GM23338 (cell line): ENCODE measurements around the gene VPS45. TPM values are rescaled to one million over a fixed set of nuclear protein-coding genes. Genes with fewer than 3 reads are reported as not detected.

Experiments
- ATAC-seq: fragments of 200-7000 bp; cut with Tn5 transposase; 3 replicates; pipeline ENCODE4 v1.9.1; 2020
- DNase-seq: peaks from one replicate; pipeline ENCODE4 v3.0.0-alpha.2; 2015; ENCODE audit warnings: low spot score
- H2AFZ ChIP-seq: fragments of 200-600 bp; sonication (generic); 2 replicates; pipeline ENCODE4 v1.8.0; 2016; ENCODE audit warnings: antibody characterized with exemption, mild to moderate bottlenecking, moderate library complexity
- H3F3A ChIP-seq: fragments of 200-600 bp; sonication (generic); replicated peaks from 2 replicates; pipeline ENCODE4 v1.8.0; 2017; ENCODE audit warnings: antibody characterized with exemption, mixed run types, low read depth
- H3K27ac ChIP-seq: fragments of 200-600 bp; sonication (generic); 2 replicates; pipeline ENCODE4 v1.6.1; 2016; ENCODE audit warnings: low read depth
- H3K27me3 ChIP-seq: fragments of 200-600 bp; sonication (generic); 2 replicates; pipeline ENCODE4 v1.8.0; 2016; ENCODE audit warnings: mild to moderate bottlenecking, mixed run types, moderate library complexity; ENCODE audit not compliant: insufficient read depth
- H3K36me3 ChIP-seq: fragments of 200-600 bp; sonication (generic); 2 replicates; pipeline ENCODE4 v1.8.0; 2016; ENCODE audit warnings: mild to moderate bottlenecking; ENCODE audit not compliant: insufficient read depth
- H3K4me1 ChIP-seq: fragments of 200-600 bp; sonication (generic); 2 replicates; pipeline ENCODE4 v1.8.0; 2016; ENCODE audit warnings: mild to moderate bottlenecking, moderate library complexity; ENCODE audit not compliant: insufficient read depth
- H3K4me2 ChIP-seq: fragments of 200-600 bp; sonication (generic); 2 replicates; pipeline ENCODE4 v1.7.1; 2017; ENCODE audit warnings: mixed run types
- H3K4me3 ChIP-seq: fragments of 200-600 bp; sonication (generic); 2 replicates; pipeline ENCODE4 v1.6.1; 2016; ENCODE audit warnings: mixed run types
- H3K79me2 ChIP-seq: fragments of 200-600 bp; sonication (generic); replicated peaks from 2 replicates; pipeline ENCODE4 v1.8.0; 2017; ENCODE audit warnings: mild to moderate bottlenecking; ENCODE audit not compliant: insufficient read depth
- H3K9me2 ChIP-seq: fragments of 200-600 bp; sonication (generic); 2 replicates; pipeline ENCODE4 v1.8.0; 2017; ENCODE audit not compliant: insufficient read depth
- H4K20me1 ChIP-seq: fragments of 200-600 bp; sonication (generic); replicated peaks from 2 replicates; pipeline ENCODE4 v1.8.0; 2017; ENCODE audit warnings: mild to moderate bottlenecking; ENCODE audit not compliant: insufficient read depth
- H3K27ac Mint-ChIP-seq: 2 replicates; pipeline ENCODE4 v1.8.0; 2020; ENCODE audit warnings: inconsistent platforms, mild to moderate bottlenecking, moderate library complexity, mixed read lengths
- H3K27me3 Mint-ChIP-seq: 3 replicates; pipeline ENCODE4 v1.8.0; 2022; ENCODE audit warnings: low read depth, mild to moderate bottlenecking, moderate library complexity, mixed read lengths, inconsistent platforms; ENCODE audit not compliant: insufficient read depth, poor library complexity
- H3K36me3 Mint-ChIP-seq: 3 replicates; pipeline ENCODE4 v1.8.0; 2021; ENCODE audit warnings: low read depth, mild to moderate bottlenecking, inconsistent platforms, moderate library complexity, mixed read lengths
- H3K4me1 Mint-ChIP-seq: 3 replicates; pipeline ENCODE4 v1.8.0; 2020; ENCODE audit warnings: mild to moderate bottlenecking, inconsistent platforms, mixed read lengths
- H3K4me3 Mint-ChIP-seq: 3 replicates; pipeline ENCODE4 v1.8.0; 2021; ENCODE audit warnings: moderate library complexity, mild to moderate bottlenecking, inconsistent platforms, mixed read lengths
- H3K9me3 Mint-ChIP-seq: 3 replicates; pipeline ENCODE4 v1.8.0; 2020; ENCODE audit warnings: moderate library complexity, mild to moderate bottlenecking, inconsistent platforms, mixed read lengths
- CREB1 ChIP-seq: fragments of 250-450 bp; sonication (Bioruptor Pico); IDR thresholded peaks from 2 replicates; pipeline ENCODE4 v1.5.0; 2020; ENCODE audit warnings: low read depth, mild to moderate bottlenecking, moderate library complexity
- ETS1 ChIP-seq: IDR thresholded peaks from 2 replicates; pipeline ENCODE4 v1.6.1; 2016; ENCODE audit warnings: antibody characterized with exemption
- EZH2 ChIP-seq: fragments of 200-600 bp; sonication (generic); IDR thresholded peaks from one replicate; pipeline ENCODE4 v1.8.0; 2017; ENCODE audit warnings: antibody characterized with exemption, mild to moderate bottlenecking, low read depth; ENCODE audit not compliant: unreplicated experiment
- EZH2phosphoT487 ChIP-seq: fragments of 200-600 bp; sonication (generic); IDR thresholded peaks from one replicate; pipeline ENCODE4 v1.8.1; 2018; ENCODE audit warnings: antibody characterized with exemption; ENCODE audit not compliant: unreplicated experiment
- JUNB ChIP-seq: IDR thresholded peaks from one replicate; pipeline ENCODE4 v1.6.1; 2016; ENCODE audit warnings: antibody characterized with exemption; ENCODE audit not compliant: unreplicated experiment
- NANOG ChIP-seq: IDR thresholded peaks from 2 replicates; pipeline ENCODE4 v1.6.1; 2016; ENCODE audit warnings: antibody characterized with exemption, borderline replicate concordance
- POLR2AphosphoS5 ChIP-seq: IDR thresholded peaks from 2 replicates; pipeline ENCODE4 v1.6.1; 2016; ENCODE audit warnings: antibody characterized with exemption, low read depth
- STAT1 ChIP-seq: IDR thresholded peaks from one replicate; pipeline ENCODE4 v1.6.1; 2016; ENCODE audit warnings: antibody characterized with exemption; ENCODE audit not compliant: unreplicated experiment
- ZNF114 ChIP-seq: fragments of 250-450 bp; sonication (Bioruptor Pico); IDR thresholded peaks from 2 replicates; pipeline ENCODE4 v1.5.0; 2020; ENCODE audit warnings: mild to moderate bottlenecking, moderate library complexity
- ZNF331 ChIP-seq: fragments of 250-450 bp; sonication (Bioruptor Pico); IDR thresholded peaks from 2 replicates; pipeline ENCODE4 v1.5.0; 2020; ENCODE audit warnings: low read depth, mild to moderate bottlenecking, moderate library complexity
- polyA plus RNA-seq: library from polyadenylated mRNA; unstranded; fragments of >200 nt; fragmentation: Nextera tagmentation; extraction: Ambion mirVana; gene quantifications from 2 replicates; pipeline ENCODE4 v1.2.1, GENCODE V29; 2016
- total RNA-seq: library from RNA; depleted of rRNA; stranded (reverse); fragments of >200 nt; shearing (Covaris generic); gene quantifications from 2 replicates; pipeline ENCODE4 v1.2.3, GENCODE V29; 2014
- TF ChIP-seq, protein P1 (sequence below): fragments of 250-450 bp; sonication (Bioruptor Pico); IDR thresholded peaks from 2 replicates; pipeline ENCODE4 v1.5.0; 2020; ENCODE audit warnings: mild to moderate bottlenecking, moderate library complexity
- TF ChIP-seq, protein P2 (sequence below), 2 experiments: fragments of 200-600 bp in 1 of 2; sonication (generic) in 1 of 2; conservative IDR thresholded peaks; 2 replicates each; pipeline versions ENCODE4 v1.5.1 to v1.6.1; 2016 to 2017; ENCODE audit warnings: antibody characterized with exemption in 2 of 2, low read depth in 2 of 2, mild to moderate bottlenecking in 2 of 2, moderate library complexity in 1 of 2
- TF ChIP-seq, protein P3 (sequence below): IDR thresholded peaks from one replicate; pipeline ENCODE4 v1.6.1; 2018; ENCODE audit warnings: antibody characterized with exemption; ENCODE audit not compliant: unreplicated experiment

VPS45 gene
- total and polyA plus RNA-seq, 2 experiments from 2014 or later, result 23.5 to 37.5 TPM

- DNase-seq (no peak), ATAC-seq (no peak)
- no peak for TF ChIP-seq ZNF331 (CRISPR knock-in tag)
- TF ChIP-seq ZNF114 (CRISPR knock-in tag), result no peak
- TF ChIP-seq, protein P1, sequence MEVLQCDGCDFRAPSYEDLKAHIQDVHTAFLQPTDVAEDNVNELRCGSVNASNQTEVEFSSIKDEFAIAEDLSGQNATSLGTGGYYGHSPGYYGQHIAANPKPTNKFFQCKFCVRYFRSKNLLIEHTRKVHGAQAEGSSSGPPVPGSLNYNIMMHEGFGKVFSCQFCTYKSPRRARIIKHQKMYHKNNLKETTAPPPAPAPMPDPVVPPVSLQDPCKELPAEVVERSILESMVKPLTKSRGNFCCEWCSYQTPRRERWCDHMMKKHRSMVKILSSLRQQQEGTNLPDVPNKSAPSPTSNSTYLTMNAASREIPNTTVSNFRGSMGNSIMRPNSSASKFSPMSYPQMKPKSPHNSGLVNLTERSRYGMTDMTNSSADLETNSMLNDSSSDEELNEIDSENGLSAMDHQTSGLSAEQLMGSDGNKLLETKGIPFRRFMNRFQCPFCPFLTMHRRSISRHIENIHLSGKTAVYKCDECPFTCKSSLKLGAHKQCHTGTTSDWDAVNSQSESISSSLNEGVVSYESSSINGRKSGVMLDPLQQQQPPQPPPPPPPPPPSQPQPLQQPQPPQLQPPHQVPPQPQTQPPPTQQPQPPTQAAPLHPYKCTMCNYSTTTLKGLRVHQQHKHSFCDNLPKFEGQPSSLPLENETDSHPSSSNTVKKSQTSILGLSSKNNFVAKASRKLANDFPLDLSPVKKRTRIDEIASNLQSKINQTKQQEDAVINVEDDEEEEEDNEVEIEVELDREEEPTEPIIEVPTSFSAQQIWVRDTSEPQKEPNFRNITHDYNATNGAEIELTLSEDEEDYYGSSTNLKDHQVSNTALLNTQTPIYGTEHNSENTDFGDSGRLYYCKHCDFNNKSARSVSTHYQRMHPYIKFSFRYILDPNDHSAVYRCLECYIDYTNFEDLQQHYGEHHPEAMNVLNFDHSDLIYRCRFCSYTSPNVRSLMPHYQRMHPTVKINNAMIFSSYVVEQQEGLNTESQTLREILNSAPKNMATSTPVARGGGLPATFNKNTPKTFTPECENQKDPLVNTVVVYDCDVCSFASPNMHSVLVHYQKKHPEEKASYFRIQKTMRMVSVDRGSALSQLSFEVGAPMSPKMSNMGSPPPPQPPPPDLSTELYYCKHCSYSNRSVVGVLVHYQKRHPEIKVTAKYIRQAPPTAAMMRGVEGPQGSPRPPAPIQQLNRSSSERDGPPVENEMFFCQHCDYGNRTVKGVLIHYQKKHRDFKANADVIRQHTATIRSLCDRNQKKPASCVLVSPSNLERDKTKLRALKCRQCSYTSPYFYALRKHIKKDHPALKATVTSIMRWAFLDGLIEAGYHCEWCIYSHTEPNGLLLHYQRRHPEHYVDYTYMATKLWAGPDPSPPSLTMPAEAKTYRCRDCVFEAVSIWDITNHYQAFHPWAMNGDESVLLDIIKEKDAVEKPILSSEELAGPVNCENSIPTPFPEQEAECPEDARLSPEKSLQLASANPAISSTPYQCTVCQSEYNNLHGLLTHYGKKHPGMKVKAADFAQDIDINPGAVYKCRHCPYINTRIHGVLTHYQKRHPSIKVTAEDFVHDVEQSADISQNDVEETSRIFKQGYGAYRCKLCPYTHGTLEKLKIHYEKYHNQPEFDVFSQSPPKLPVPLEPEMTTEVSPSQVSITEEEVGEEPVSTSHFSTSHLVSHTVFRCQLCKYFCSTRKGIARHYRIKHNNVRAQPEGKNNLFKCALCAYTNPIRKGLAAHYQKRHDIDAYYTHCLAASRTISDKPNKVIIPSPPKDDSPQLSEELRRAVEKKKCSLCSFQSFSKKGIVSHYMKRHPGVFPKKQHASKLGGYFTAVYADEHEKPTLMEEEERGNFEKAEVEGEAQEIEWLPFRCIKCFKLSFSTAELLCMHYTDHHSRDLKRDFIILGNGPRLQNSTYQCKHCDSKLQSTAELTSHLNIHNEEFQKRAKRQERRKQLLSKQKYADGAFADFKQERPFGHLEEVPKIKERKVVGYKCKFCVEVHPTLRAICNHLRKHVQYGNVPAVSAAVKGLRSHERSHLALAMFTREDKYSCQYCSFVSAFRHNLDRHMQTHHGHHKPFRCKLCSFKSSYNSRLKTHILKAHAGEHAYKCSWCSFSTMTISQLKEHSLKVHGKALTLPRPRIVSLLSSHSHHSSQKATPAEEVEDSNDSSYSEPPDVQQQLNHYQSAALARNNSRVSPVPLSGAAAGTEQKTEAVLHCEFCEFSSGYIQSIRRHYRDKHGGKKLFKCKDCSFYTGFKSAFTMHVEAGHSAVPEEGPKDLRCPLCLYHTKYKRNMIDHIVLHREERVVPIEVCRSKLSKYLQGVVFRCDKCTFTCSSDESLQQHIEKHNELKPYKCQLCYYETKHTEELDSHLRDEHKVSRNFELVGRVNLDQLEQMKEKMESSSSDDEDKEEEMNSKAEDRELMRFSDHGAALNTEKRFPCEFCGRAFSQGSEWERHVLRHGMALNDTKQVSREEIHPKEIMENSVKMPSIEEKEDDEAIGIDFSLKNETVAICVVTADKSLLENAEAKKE, result no peak
- TF ChIP-seq EZH2, result no peak
- no peak for TF ChIP-seq JUNB
- TF ChIP-seq, protein P2, sequence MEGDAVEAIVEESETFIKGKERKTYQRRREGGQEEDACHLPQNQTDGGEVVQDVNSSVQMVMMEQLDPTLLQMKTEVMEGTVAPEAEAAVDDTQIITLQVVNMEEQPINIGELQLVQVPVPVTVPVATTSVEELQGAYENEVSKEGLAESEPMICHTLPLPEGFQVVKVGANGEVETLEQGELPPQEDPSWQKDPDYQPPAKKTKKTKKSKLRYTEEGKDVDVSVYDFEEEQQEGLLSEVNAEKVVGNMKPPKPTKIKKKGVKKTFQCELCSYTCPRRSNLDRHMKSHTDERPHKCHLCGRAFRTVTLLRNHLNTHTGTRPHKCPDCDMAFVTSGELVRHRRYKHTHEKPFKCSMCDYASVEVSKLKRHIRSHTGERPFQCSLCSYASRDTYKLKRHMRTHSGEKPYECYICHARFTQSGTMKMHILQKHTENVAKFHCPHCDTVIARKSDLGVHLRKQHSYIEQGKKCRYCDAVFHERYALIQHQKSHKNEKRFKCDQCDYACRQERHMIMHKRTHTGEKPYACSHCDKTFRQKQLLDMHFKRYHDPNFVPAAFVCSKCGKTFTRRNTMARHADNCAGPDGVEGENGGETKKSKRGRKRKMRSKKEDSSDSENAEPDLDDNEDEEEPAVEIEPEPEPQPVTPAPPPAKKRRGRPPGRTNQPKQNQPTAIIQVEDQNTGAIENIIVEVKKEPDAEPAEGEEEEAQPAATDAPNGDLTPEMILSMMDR (conservative IDR thresholded peaks at IDR 0.05; ENCODE audit: low read depth in 2 of 2), result no peak
- no peak for TF ChIP-seq NANOG
- TF ChIP-seq CREB1 (CRISPR knock-in tag), result no peak
- no peak for TF ChIP-seq POLR2AphosphoS5
- TF ChIP-seq ETS1, result no peak
- TF ChIP-seq STAT1, result no peak
- TF ChIP-seq, protein P3, sequence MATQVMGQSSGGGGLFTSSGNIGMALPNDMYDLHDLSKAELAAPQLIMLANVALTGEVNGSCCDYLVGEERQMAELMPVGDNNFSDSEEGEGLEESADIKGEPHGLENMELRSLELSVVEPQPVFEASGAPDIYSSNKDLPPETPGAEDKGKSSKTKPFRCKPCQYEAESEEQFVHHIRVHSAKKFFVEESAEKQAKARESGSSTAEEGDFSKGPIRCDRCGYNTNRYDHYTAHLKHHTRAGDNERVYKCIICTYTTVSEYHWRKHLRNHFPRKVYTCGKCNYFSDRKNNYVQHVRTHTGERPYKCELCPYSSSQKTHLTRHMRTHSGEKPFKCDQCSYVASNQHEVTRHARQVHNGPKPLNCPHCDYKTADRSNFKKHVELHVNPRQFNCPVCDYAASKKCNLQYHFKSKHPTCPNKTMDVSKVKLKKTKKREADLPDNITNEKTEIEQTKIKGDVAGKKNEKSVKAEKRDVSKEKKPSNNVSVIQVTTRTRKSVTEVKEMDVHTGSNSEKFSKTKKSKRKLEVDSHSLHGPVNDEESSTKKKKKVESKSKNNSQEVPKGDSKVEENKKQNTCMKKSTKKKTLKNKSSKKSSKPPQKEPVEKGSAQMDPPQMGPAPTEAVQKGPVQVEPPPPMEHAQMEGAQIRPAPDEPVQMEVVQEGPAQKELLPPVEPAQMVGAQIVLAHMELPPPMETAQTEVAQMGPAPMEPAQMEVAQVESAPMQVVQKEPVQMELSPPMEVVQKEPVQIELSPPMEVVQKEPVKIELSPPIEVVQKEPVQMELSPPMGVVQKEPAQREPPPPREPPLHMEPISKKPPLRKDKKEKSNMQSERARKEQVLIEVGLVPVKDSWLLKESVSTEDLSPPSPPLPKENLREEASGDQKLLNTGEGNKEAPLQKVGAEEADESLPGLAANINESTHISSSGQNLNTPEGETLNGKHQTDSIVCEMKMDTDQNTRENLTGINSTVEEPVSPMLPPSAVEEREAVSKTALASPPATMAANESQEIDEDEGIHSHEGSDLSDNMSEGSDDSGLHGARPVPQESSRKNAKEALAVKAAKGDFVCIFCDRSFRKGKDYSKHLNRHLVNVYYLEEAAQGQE, result no peak
- TF ChIP-seq EZH2phosphoT487, result no peak
- H3K4me3 Mint-ChIP-seq, result no peak overlapping the region
- H3K27ac Mint-ChIP-seq, result no peak overlapping the region
- no peaks in the 10 kb centered on the region for H3K36me3 Mint-ChIP-seq
- Histone ChIP-seq H3F3A (no peaks in the 10 kb centered on the region), H2AFZ (no peak overlapping the region), H3K36me3 (no peaks in the 10 kb centered on the region), H3K9me2 (no peaks in the 10 kb centered on the region), H3K4me2 (no peak overlapping the region), H3K27me3 (no peaks in the 10 kb centered on the region), H4K20me1 (no peaks in the 10 kb centered on the region), H3K4me1 (0 out of 2 replicates have a peak, but pooled peaks cover 5% of the 10 kb centered on the region), H3K4me3 (no peak overlapping the region), H3K27ac (no peak overlapping the region), H3K79me2 (no peaks in the 10 kb centered on the region)
- no peaks in the 10 kb centered on the region for H3K9me3 Mint-ChIP-seq
- H3K4me1 Mint-ChIP-seq, result peaks cover 10% of the 10 kb centered on the region; the same call in 2 of the 3 replicates
- H3K27me3 Mint-ChIP-seq, result no peaks in the 10 kb centered on the region
Measured at GRCh38 chr1:150024156-150024555, 43.4 kb upstream of the VPS45 start.
